Kidney (tissue), 14 donors: ENCODE data around the gene NPHP3. TPM values are rescaled to one million over a fixed set of nuclear protein-coding genes. Genes with fewer than 3 reads are reported as not detected.

Experiments
- DNase-seq, 5 donors: peaks; one replicate each; pipeline ENCODE4 v3.0.0-alpha.2; 2013 to 2020
- FAIRE-seq: peaks from 2 replicates; lab custom pipeline; 2012; peaks lifted over from hg19 to GRCh38; lab: Jason Lieb, UNC
- H3K27ac ChIP-seq, 2 donors: one replicate each; pipeline ENCODE4 v1.7.0; 2013; ENCODE audit warnings: low read depth in 2 of 2, low read length in 2 of 2, inconsistent platforms in 1 of 2
- H3K27me3 ChIP-seq: one replicate; pipeline ENCODE4 v1.7.1; 2013; ENCODE audit warnings: low read length, inconsistent platforms; ENCODE audit not compliant: control insufficient read depth, insufficient read depth
- H3K36me3 ChIP-seq, 3 donors: one replicate each; pipeline versions ENCODE4 v1.7.0 to v1.7.1; 2013; ENCODE audit warnings: low read length in 3 of 3, control low read depth in 1 of 3, inconsistent platforms in 1 of 3; ENCODE audit not compliant: insufficient read depth in 3 of 3, control insufficient read depth in 2 of 3
- H3K4me1 ChIP-seq, 3 donors: one replicate each; pipeline versions ENCODE4 v1.7.0 to v1.7.1; 2013; ENCODE audit warnings: low read length in 3 of 3, inconsistent platforms in 1 of 3, low read depth in 1 of 3; ENCODE audit not compliant: control insufficient read depth in 2 of 3, insufficient read depth in 2 of 3
- H3K4me3 ChIP-seq, 3 donors: one replicate each; pipeline versions ENCODE4 v1.7.0 to v1.8.1; 2013; ENCODE audit warnings: low read length in 3 of 3, control low read depth in 1 of 3, inconsistent platforms in 1 of 3
- H3K9ac ChIP-seq, 3 donors: one replicate each; pipeline versions ENCODE4 v1.7.0 to v1.7.1; 2013; ENCODE audit warnings: low read length in 3 of 3, control low read depth in 1 of 3, inconsistent platforms in 1 of 3
- H3K9me3 ChIP-seq, 3 donors: one replicate each; pipeline versions ENCODE4 v1.7.0 to v1.7.1; 2013; ENCODE audit warnings: low read length in 3 of 3, control low read depth in 1 of 3, inconsistent platforms in 1 of 3; ENCODE audit not compliant: control insufficient read depth in 2 of 3, insufficient read depth in 1 of 3
- CTCF ChIP-seq: IDR thresholded peaks from 3 replicates; pipeline ENCODE4 v1.5.1; 2012; ENCODE audit warnings: mild to moderate bottlenecking, moderate library complexity, borderline replicate concordance; ENCODE audit not compliant: insufficient read depth; ENCODE audit errors: extremely low read depth
- intact Hi-C: fragments of 100-400 bp; cut with DNase I; formaldehyde crosslinking; loops from one replicate; pipeline ENCODE4 v1.11.1; 2022
- polyA plus RNA-seq: library from polyadenylated mRNA; stranded (reverse); fragments of 350-450 nt; fragmentation: Illumina TruSeq; extraction: RNeasy Lipid Tissue Mini Kit (QIAGEN cat#74804); gene quantifications from one replicate; pipeline ENCODE4 v1.2.3, GENCODE V29; 2014; ENCODE audit warnings: low read depth, low replicate concordance; ENCODE audit not compliant: insufficient read depth
- total RNA-seq: library from RNA; stranded (reverse); fragmentation: NEBNext Ultra II Directional; extraction: Animal tissue kit (Norgen Biotek cat#: 25700); gene quantifications from one replicate; pipeline ENCODE4 v1.2.1, GENCODE V29; 2021
- donor health status: control.
- donor health status: control.
- donor health status: control.
- donor health status: control.
- donor health status: control.
- donor health status: DM: yes; HTN: yes; CAD: no.
- donor health status: Normal renal cell carcinoma (clear cell type).

NPHP3 gene
- total and polyA plus RNA-seq, 2 donors from 2014 or later, result 5.9 to 23.2 TPM

GRCh38 chr3:132726341-132726823 lies 4.2 kb upstream of the NPHP3 start:
- Histone ChIP-seq H3K9ac (no peak overlapping the region), H3K27ac (no peak overlapping the region), H3K27me3 (peaks cover 2% of the 10 kb centered on the region), H3K4me3 (no peak overlapping the region), H3K36me3 (no peaks in the 10 kb centered on the region), H3K9me3 (no peaks in the 10 kb centered on the region), H3K4me1 (peaks cover 2 to 5% (median 4%) of the 10 kb centered on the region in 3 donors)
- peak; percentile 68 for TF ChIP-seq CTCF
- intact Hi-C loops, result loop anchor here (10.0 kb wide), 1 partner anchor 698 kb away; no protein-coding TSS in a partner anchor
- FAIRE-seq, result peak; percentile 76
- peak in 2 of 5 donors; percentile 62 to 65 for DNase-seq

GRCh38 chr3:132723024-132723950 lies 1.1 kb upstream of the NPHP3 start:
- DNase-seq, result peak in 1 of 5 donors; percentile 7
- TF ChIP-seq CTCF, result no peak
- H3K4me3 ChIP-seq, result peak overlapping the region; percentile 81 to 84 (median 83)

GRCh38 chr3:132721479-132722164 lies 587 bp downstream of the NPHP3 start:
- peak; percentile 76 to 92 (median 80) for DNase-seq
- peak overlapping the region; percentile 79 to 83 (median 80) for H3K4me3 ChIP-seq
- H3K27me3 ChIP-seq, result no peaks in the 10 kb centered on the region
- peaks cover 4 to 7% (median 5%) of the 10 kb centered on the region in 3 donors for H3K4me1 ChIP-seq
- peak overlapping the region; percentile 93 to 96 for H3K27ac ChIP-seq
- peak overlapping the region; percentile 69 to 77 (median 73) for H3K9ac ChIP-seq
- peaks cover 0 to 2% (median 0%) of the 10 kb centered on the region in 3 donors for H3K36me3 ChIP-seq
- intact Hi-C loops, result loop anchor here (10.0 kb wide), 1 partner anchor 703 kb away; no protein-coding TSS in a partner anchor
- no peaks in the 10 kb centered on the region for H3K9me3 ChIP-seq
- TF ChIP-seq CTCF, result peak; percentile 26
- no peak for FAIRE-seq

More at GRCh38 chr3:132723024-132723950, 1.1 kb upstream of the NPHP3 start:
- Histone ChIP-seq H3K9me3 (no peaks in the 10 kb centered on the region), H3K9ac (peak overlapping the region; percentile 26 to 70 (median 49)), H3K4me1 (peaks cover 4 to 7% (median 5%) of the 10 kb centered on the region in 3 donors), H3K27me3 (no peaks in the 10 kb centered on the region), H3K36me3 (peaks cover 0 to 2% (median 0%) of the 10 kb centered on the region in 3 donors), H3K27ac (peak overlapping the region; percentile 64 to 90)
- FAIRE-seq, result no peak
- intact Hi-C loops, result loop anchor here (10.0 kb wide), 1 partner anchor 702 kb away; no protein-coding TSS in a partner anchor
